ENCODE results near the gene ZNF432.

The ZNF432 gene

DNA sequence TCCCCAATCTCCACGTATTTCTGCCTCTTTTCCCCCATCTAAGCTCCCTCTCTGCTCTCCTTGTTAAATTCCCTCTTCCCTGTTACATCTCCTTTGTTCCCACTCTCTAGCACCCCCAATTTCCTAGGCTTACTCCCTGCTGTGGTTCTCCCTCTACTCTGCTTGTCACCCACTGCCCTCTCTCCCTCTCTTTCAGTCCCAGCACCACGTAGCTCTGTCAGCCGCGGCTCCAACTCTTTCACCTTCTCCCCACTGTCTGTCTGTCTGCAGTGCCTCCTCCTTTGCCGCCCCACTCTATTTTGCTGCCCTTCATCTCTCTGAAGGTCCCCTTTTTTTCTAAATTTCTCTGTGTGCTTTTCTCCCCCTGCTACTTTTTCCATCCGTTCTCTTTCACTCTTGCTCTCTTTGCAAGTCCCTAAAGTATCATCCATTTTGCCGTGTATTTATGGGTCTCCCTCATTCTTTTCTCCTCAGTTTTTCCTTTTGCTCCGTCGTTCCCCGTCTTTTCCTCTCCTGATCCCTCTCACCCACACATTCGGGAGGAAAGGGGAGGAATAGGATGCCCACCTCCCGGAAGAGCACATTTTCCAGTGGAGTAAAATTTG is 46.0 kb upstream of the ZNF432 start:
- Histone ChIP-seq H3K4me3 (replicated peaks; ENCODE audit: insufficient read depth, low read length) (peak overlapping the region; percentile 68), H3K27ac (replicated peaks) (peak overlapping the region; percentile 82), H3K27me3 (ENCODE audit: insufficient read depth, poor library complexity, severe bottlenecking) (no peaks in the 10 kb centered on the region)
- TF ChIP-seq, protein P1, sequence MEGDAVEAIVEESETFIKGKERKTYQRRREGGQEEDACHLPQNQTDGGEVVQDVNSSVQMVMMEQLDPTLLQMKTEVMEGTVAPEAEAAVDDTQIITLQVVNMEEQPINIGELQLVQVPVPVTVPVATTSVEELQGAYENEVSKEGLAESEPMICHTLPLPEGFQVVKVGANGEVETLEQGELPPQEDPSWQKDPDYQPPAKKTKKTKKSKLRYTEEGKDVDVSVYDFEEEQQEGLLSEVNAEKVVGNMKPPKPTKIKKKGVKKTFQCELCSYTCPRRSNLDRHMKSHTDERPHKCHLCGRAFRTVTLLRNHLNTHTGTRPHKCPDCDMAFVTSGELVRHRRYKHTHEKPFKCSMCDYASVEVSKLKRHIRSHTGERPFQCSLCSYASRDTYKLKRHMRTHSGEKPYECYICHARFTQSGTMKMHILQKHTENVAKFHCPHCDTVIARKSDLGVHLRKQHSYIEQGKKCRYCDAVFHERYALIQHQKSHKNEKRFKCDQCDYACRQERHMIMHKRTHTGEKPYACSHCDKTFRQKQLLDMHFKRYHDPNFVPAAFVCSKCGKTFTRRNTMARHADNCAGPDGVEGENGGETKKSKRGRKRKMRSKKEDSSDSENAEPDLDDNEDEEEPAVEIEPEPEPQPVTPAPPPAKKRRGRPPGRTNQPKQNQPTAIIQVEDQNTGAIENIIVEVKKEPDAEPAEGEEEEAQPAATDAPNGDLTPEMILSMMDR (IDR thresholded peaks at IDR 0.05; ENCODE audit: insufficient read depth, low read length), result no peak
- no peak for TF ChIP-seq GABPA (IDR thresholded peaks at IDR 0.05; ENCODE audit: low read depth)
- TF ChIP-seq SPI1 (IDR thresholded peaks at IDR 0.05; ENCODE audit: borderline replicate concordance, low read depth), result no peak
- no peak for TF ChIP-seq POLR2AphosphoS5 (IDR thresholded peaks at IDR 0.05; ENCODE audit: low read depth)
- TF ChIP-seq, protein P2, sequence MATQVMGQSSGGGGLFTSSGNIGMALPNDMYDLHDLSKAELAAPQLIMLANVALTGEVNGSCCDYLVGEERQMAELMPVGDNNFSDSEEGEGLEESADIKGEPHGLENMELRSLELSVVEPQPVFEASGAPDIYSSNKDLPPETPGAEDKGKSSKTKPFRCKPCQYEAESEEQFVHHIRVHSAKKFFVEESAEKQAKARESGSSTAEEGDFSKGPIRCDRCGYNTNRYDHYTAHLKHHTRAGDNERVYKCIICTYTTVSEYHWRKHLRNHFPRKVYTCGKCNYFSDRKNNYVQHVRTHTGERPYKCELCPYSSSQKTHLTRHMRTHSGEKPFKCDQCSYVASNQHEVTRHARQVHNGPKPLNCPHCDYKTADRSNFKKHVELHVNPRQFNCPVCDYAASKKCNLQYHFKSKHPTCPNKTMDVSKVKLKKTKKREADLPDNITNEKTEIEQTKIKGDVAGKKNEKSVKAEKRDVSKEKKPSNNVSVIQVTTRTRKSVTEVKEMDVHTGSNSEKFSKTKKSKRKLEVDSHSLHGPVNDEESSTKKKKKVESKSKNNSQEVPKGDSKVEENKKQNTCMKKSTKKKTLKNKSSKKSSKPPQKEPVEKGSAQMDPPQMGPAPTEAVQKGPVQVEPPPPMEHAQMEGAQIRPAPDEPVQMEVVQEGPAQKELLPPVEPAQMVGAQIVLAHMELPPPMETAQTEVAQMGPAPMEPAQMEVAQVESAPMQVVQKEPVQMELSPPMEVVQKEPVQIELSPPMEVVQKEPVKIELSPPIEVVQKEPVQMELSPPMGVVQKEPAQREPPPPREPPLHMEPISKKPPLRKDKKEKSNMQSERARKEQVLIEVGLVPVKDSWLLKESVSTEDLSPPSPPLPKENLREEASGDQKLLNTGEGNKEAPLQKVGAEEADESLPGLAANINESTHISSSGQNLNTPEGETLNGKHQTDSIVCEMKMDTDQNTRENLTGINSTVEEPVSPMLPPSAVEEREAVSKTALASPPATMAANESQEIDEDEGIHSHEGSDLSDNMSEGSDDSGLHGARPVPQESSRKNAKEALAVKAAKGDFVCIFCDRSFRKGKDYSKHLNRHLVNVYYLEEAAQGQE (IDR thresholded peaks at IDR 0.05; ENCODE audit: insufficient replicate concordance, low read depth), result no peak
- DNase-seq (ENCODE audit: low read depth in 1 of 2, low spot score in 1 of 2), result no peak

DNA sequence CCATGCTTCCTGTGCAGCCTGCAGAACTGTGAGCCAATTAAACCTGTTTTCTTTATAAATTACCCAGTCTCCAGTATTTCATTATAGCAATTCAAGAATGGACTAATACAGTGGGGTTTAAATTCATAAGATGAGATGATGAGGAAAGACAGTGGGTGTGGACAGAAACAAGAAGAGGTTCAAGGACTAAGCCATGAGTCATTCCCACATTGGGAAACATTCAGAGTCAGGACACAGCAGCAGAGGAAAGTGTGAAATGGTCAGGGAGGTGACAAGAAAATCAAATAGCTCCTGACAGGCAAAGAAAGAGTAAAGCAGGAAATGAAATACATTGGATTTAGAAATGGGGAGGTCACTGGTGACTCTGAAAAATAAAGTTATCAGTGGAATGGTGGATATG is 37.8 kb upstream of the ZNF432 start:
- TF ChIP-seq POLR2AphosphoS5 (IDR thresholded peaks at IDR 0.05; ENCODE audit: low read depth) (no peak), GABPA (IDR thresholded peaks at IDR 0.05; ENCODE audit: low read depth) (no peak), SPI1 (IDR thresholded peaks at IDR 0.05; ENCODE audit: borderline replicate concordance, low read depth) (no peak)
- TF ChIP-seq, protein P1 (IDR thresholded peaks at IDR 0.05; ENCODE audit: insufficient read depth, low read length), result no peak
- TF ChIP-seq, protein P2 (IDR thresholded peaks at IDR 0.05; ENCODE audit: insufficient replicate concordance, low read depth), result no peak
- no peak for DNase-seq (ENCODE audit: low read depth in 1 of 2, low spot score in 1 of 2)
- H3K4me3 ChIP-seq (replicated peaks; ENCODE audit: insufficient read depth, low read length), result no peak overlapping the region
- no peak overlapping the region for H3K27ac ChIP-seq (replicated peaks)
- no peaks in the 10 kb centered on the region for H3K27me3 ChIP-seq (ENCODE audit: insufficient read depth, poor library complexity, severe bottlenecking)

DNA sequence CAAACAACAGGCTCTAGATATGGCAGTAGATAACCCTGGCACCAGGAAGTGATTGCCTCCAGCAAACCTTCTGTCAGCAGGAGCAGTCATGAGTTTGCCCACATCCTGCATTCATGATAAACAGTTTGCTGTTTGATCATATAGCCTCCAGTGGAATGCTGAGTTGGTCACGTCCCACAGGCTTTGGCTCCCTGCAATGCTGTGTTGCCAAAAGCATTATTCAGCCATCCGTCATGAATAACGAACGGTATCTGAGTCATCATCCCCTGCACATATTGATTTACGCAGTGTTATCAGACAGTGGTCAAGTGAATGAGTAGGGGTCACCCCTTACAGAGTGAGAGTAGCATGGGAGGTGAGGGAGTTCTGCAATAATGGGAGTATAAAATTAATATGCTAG is 21.9 kb upstream of the ZNF432 start:
- Histone ChIP-seq H3K4me3 (replicated peaks; ENCODE audit: insufficient read depth, low read length) (no peak overlapping the region), H3K27ac (replicated peaks) (no peak overlapping the region), H3K27me3 (ENCODE audit: insufficient read depth, poor library complexity, severe bottlenecking) (no peaks in the 10 kb centered on the region)
- TF ChIP-seq, protein P1 (IDR thresholded peaks at IDR 0.05; ENCODE audit: insufficient read depth, low read length), result no peak
- TF ChIP-seq, protein P2 (IDR thresholded peaks at IDR 0.05; ENCODE audit: insufficient replicate concordance, low read depth), result no peak
- TF ChIP-seq SPI1 (IDR thresholded peaks at IDR 0.05; ENCODE audit: borderline replicate concordance, low read depth) (no peak), POLR2AphosphoS5 (IDR thresholded peaks at IDR 0.05; ENCODE audit: low read depth) (no peak), GABPA (IDR thresholded peaks at IDR 0.05; ENCODE audit: low read depth) (no peak)
- DNase-seq (ENCODE audit: low read depth in 1 of 2, low spot score in 1 of 2), result no peak
